SK-N-SH treated with all-trans-retinoic acid at 6 μM for 48 hours (cell line): Measurements from ENCODE around the gene ALDOA.
A peak's percentile ranks its signal among the peaks of the same experiment; 100 is the strongest.

ENCODE experiments used
- ATAC-seq: fragments of 200-7000 bp; cut with Tn5 transposase; 3 replicates; pipeline ENCODE4 v1.9.1; 2020; ENCODE audit warnings: mild to moderate bottlenecking, moderate library complexity
- BACH2 ChIP-seq: fragments of 250-450 bp; sonication (Bioruptor Pico); IDR thresholded peaks from 2 replicates; pipeline ENCODE4 v1.9.0; 2021; ENCODE audit warnings: mild to moderate bottlenecking, borderline replicate concordance
- CREB5 ChIP-seq: fragments of 250-450 bp; sonication (Bioruptor Pico); IDR thresholded peaks from 2 replicates; pipeline ENCODE4 v1.5.1; 2020; ENCODE audit warnings: low read depth, mild to moderate bottlenecking, moderate library complexity
- CSDC2 ChIP-seq: fragments of 250-450 bp; sonication (Bioruptor Pico); IDR thresholded peaks from 2 replicates; pipeline ENCODE4 v1.5.0; 2020; ENCODE audit warnings: mild to moderate bottlenecking, moderate library complexity
- ESRRG ChIP-seq: fragments of 250-450 bp; sonication (Bioruptor Pico); IDR thresholded peaks from 2 replicates; pipeline ENCODE4 v1.6.1; 2021; ENCODE audit warnings: mild to moderate bottlenecking
- GLIS3 ChIP-seq: fragments of 250-450 bp; sonication (Bioruptor Pico); IDR thresholded peaks from 2 replicates; pipeline ENCODE4 v1.5.0; 2020; ENCODE audit warnings: mild to moderate bottlenecking, moderate library complexity
- OSR1 ChIP-seq: fragments of 250-450 bp; sonication (Bioruptor Pico); IDR thresholded peaks from 2 replicates; pipeline ENCODE4 v1.8.0; 2022; ENCODE audit warnings: moderate library complexity, mild to moderate bottlenecking, inconsistent platforms
- PATZ1 ChIP-seq: fragments of 250-450 bp; sonication (Bioruptor Pico); IDR thresholded peaks from 2 replicates; pipeline ENCODE4 v1.8.0; 2020; ENCODE audit warnings: mild to moderate bottlenecking, moderate library complexity, borderline replicate concordance
- POU6F1 ChIP-seq: fragments of 250-450 bp; sonication (Bioruptor Pico); IDR thresholded peaks from 2 replicates; pipeline ENCODE4 v1.8.0; 2021; ENCODE audit warnings: low read depth, mild to moderate bottlenecking, moderate library complexity, borderline replicate concordance
- PPARA ChIP-seq: fragments of 250-450 bp; sonication (Bioruptor Pico); IDR thresholded peaks from 2 replicates; pipeline ENCODE4 v1.5.0; 2020; ENCODE audit warnings: mild to moderate bottlenecking, borderline replicate concordance
- RARB ChIP-seq: fragments of 250-450 bp; sonication (Bioruptor Pico); IDR thresholded peaks from 2 replicates; pipeline ENCODE4 v1.8.0; 2021; ENCODE audit warnings: mild to moderate bottlenecking, moderate library complexity
- SNAI2 ChIP-seq: fragments of 250-450 bp; sonication (Bioruptor Pico); IDR thresholded peaks from 2 replicates; pipeline ENCODE4 v1.5.0; 2020; ENCODE audit warnings: mild to moderate bottlenecking, moderate library complexity
- TSHZ2 ChIP-seq: fragments of 250-450 bp; sonication (Bioruptor Pico); IDR thresholded peaks from 2 replicates; pipeline ENCODE4 v1.5.0; 2020; ENCODE audit warnings: mild to moderate bottlenecking, moderate library complexity
- ZFP3 ChIP-seq: fragments of 250-450 bp; sonication (Bioruptor Pico); IDR thresholded peaks from 2 replicates; pipeline ENCODE4 v1.5.0; 2020; ENCODE audit warnings: mild to moderate bottlenecking, moderate library complexity
- ZFP30 ChIP-seq: fragments of 450-650 bp; formaldehyde crosslinking; IDR thresholded peaks from 2 replicates; pipeline ENCODE4 v1.5.0; 2022; ENCODE audit warnings: mild to moderate bottlenecking, moderate library complexity
- ZNF565 ChIP-seq: fragments of 450-650 bp; formaldehyde crosslinking; conservative IDR thresholded peaks from 2 replicates; pipeline ENCODE4 v1.5.0; 2020; ENCODE audit warnings: low read depth, mild to moderate bottlenecking, moderate library complexity
- TF ChIP-seq, protein P1 (sequence below): fragments of 250-450 bp; sonication (Bioruptor Pico); IDR thresholded peaks from 2 replicates; pipeline ENCODE4 v1.5.1; 2021; ENCODE audit warnings: mild to moderate bottlenecking, moderate library complexity

The ALDOA gene

GRCh38 chr16:30091474-30092372 is 26.2 kb downstream of the ALDOA start, which contains the start of gene TBX6:
TSS of gene TBX6 (minus strand) at chr16:30091924. CDS start at chr16:30091193, 731 bp downstream.
- ATAC-seq: peak; percentile 92
- 0 out of 2 replicates have a peak, but pooled peaks have one; percentile 22 for TF ChIP-seq ZFP3 (CRISPR knock-in tag)
- TF ChIP-seq PPARA (CRISPR knock-in tag): no peak
- TF ChIP-seq CSDC2 (CRISPR knock-in tag): 0 out of 2 replicates have a peak, but pooled peaks have one; percentile 12
- no peak for TF ChIP-seq ESRRG
- peak; percentile 58; the same call in 1 of the 2 replicates for TF ChIP-seq SNAI2 (CRISPR knock-in tag)
- peak; percentile 61; the same call in 1 of the 2 replicates for TF ChIP-seq TSHZ2 (CRISPR knock-in tag)
- no peak for TF ChIP-seq CREB5 (CRISPR knock-in tag)
- no peak; the same call in 1 of the 2 replicates for TF ChIP-seq ZFP30 (CRISPR knock-in tag)

GRCh38 chr16:30092373-30093010 is 26.9 kb downstream of the ALDOA start:
- 0 out of 2 replicates have a peak, but pooled peaks have one; percentile 57 for TF ChIP-seq OSR1
- TF ChIP-seq ESRRG: 0 out of 2 replicates have a peak, but pooled peaks have one; percentile 64
- 0 out of 2 replicates have a peak, but pooled peaks have one; percentile 79 for TF ChIP-seq GLIS3 (CRISPR knock-in tag)
- peak; percentile 81 for TF ChIP-seq BACH2 (CRISPR knock-in tag)
- no peak for TF ChIP-seq ZFP30 (CRISPR knock-in tag)
- TF ChIP-seq TSHZ2 (CRISPR knock-in tag): no peak; the same call in 1 of the 2 replicates
- no peak for TF ChIP-seq POU6F1 (CRISPR knock-in tag)
- TF ChIP-seq, protein P1, sequence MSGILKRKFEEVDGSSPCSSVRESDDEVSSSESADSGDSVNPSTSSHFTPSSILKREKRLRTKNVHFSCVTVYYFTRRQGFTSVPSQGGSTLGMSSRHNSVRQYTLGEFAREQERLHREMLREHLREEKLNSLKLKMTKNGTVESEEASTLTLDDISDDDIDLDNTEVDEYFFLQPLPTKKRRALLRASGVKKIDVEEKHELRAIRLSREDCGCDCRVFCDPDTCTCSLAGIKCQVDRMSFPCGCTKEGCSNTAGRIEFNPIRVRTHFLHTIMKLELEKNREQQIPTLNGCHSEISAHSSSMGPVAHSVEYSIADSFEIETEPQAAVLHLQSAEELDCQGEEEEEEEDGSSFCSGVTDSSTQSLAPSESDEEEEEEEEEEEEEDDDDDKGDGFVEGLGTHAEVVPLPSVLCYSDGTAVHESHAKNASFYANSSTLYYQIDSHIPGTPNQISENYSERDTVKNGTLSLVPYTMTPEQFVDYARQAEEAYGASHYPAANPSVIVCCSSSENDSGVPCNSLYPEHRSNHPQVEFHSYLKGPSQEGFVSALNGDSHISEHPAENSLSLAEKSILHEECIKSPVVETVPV (CRISPR knock-in tag): no peak
- no peak for TF ChIP-seq ZNF565 (CRISPR knock-in tag)
- no peak for TF ChIP-seq RARB (CRISPR knock-in tag)
- 0 out of 2 replicates have a peak, but pooled peaks have one; percentile 13 for TF ChIP-seq CREB5 (CRISPR knock-in tag)
- TF ChIP-seq SNAI2 (CRISPR knock-in tag): no peak; the same call in 1 of the 2 replicates
- TF ChIP-seq PATZ1 (CRISPR knock-in tag): peak; percentile 46; the same call in 1 of the 2 replicates
- ATAC-seq: peak; percentile 65
